Psoas muscle (tissue), 8 donors: ENCODE data around the gene GLB1L3. TPM values are rescaled to one million over a fixed set of nuclear protein-coding genes. Genes with fewer than 3 reads are reported as not detected.

Experiments used
- ATAC-seq, 4 donors: fragments of 200-7000 bp; cut with Tn5 transposase; one replicate each; pipeline ENCODE4 v1.9.1; 2020; ENCODE audit warnings: moderate library complexity in 3 of 4, mild to moderate bottlenecking in 2 of 4
- DNase-seq, 2 donors: peaks; one replicate each; pipeline ENCODE4 v3.0.0-alpha.2; 2020
- H3K27ac ChIP-seq: fragments of 200-600 bp; one replicate; pipeline ENCODE4 v1.8.0; 2022
- H3K27me3 ChIP-seq, 3 donors: fragments of 200-600 bp in 1 of 3; one replicate each; pipeline versions ENCODE4 v1.6.1 to v1.8.0; 2013 to 2022; ENCODE audit warnings: low read length in 2 of 3, mild to moderate bottlenecking in 2 of 3, moderate library complexity in 1 of 3; ENCODE audit not compliant: insufficient read depth in 3 of 3
- H3K36me3 ChIP-seq, 2 donors: fragments of 200-600 bp in 1 of 2; one replicate each; pipeline versions ENCODE4 v1.6.1 to v1.8.0; 2013 to 2022; ENCODE audit warnings: low read depth in 1 of 2, mild to moderate bottlenecking in 1 of 2, moderate library complexity in 1 of 2; ENCODE audit not compliant: insufficient read depth in 1 of 2
- H3K4me1 ChIP-seq: fragments of 200-600 bp; one replicate; pipeline ENCODE4 v1.8.0; 2022
- H3K4me3 ChIP-seq: fragments of 200-600 bp; one replicate; pipeline ENCODE4 v1.8.0; 2022; ENCODE audit warnings: mild to moderate bottlenecking
- H3K9me3 ChIP-seq: fragments of 200-600 bp; one replicate; pipeline ENCODE4 v1.8.0; 2022
- WGBS, 3 donors: extraction: QIAGEN DNeasy Blood & Tissue Kit; methylation state at CpG; one replicate each; pipeline versions ENCODE4 v1.1.6 to v1.1.7; 2013; 5-methylcytosine and 5-hydroxymethylcytosine counted together
- intact Hi-C, 2 donors: fragments of 100-400 bp; cut with DNase I; formaldehyde crosslinking; loops; one replicate each; pipeline versions ENCODE4 v1.11.0 to v1.14.2; 2022
- polyA plus RNA-seq, 3 donors: library from polyadenylated mRNA; stranded (reverse); fragments of 200-250 nt; gene quantifications; one replicate each; pipeline ENCODE4 v1.2.3, GENCODE V29; 2013
- total RNA-seq, 4 donors: library from RNA; stranded (reverse); fragmentation: NEBNext Ultra II Directional in 2 of 4; extraction: Animal tissue kit (Norgen Biotek cat#: 25700) in 2 of 4; gene quantifications; one replicate each; pipeline versions ENCODE4 v1.2.1 to v1.2.4, GENCODE V29; 2021 to 2023
- TF ChIP-seq, protein P1 (sequence below): fragments of 200-600 bp; IDR thresholded peaks from one replicate; pipeline ENCODE4 v1.8.0; 2022; ENCODE audit warnings: antibody characterized with exemption
- donor health status: healthy with polysubstance abuse.
- donor health status: DM: no; HTN: no; CAD: no; lungs with moderate emphysema.
- donor health status: Bipolar disorder and iron deficiency.
- donor health status: healthy.
- donor health status: DM: yes; HTN: yes; CAD: no.
- donor health status: DM: no; HTN: no; CAD: no.
- donor health status: DM: no; HTN: no; CAD: no.
- donor health status: DM: yes; HTN: yes; CAD: no.

Gene GLB1L3
- total and polyA plus RNA-seq, 7 donors: not detected

- Histone ChIP-seq H3K4me3 (no peak overlapping the region), H3K9me3 (no peaks in the 10 kb centered on the region), H3K27ac (no peak overlapping the region), H3K27me3 (no peaks in the 10 kb centered on the region), H3K36me3 (no peaks in the 10 kb centered on the region), H3K4me1 (no peaks in the 10 kb centered on the region)
- WGBS, 3 donors: 61 to 71% (median 66%) methylated on average over 22 of the region's 22 CpGs
- TF ChIP-seq, protein P1, sequence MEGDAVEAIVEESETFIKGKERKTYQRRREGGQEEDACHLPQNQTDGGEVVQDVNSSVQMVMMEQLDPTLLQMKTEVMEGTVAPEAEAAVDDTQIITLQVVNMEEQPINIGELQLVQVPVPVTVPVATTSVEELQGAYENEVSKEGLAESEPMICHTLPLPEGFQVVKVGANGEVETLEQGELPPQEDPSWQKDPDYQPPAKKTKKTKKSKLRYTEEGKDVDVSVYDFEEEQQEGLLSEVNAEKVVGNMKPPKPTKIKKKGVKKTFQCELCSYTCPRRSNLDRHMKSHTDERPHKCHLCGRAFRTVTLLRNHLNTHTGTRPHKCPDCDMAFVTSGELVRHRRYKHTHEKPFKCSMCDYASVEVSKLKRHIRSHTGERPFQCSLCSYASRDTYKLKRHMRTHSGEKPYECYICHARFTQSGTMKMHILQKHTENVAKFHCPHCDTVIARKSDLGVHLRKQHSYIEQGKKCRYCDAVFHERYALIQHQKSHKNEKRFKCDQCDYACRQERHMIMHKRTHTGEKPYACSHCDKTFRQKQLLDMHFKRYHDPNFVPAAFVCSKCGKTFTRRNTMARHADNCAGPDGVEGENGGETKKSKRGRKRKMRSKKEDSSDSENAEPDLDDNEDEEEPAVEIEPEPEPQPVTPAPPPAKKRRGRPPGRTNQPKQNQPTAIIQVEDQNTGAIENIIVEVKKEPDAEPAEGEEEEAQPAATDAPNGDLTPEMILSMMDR: no peak
- ATAC-seq (no peak), DNase-seq (no peak)
- intact Hi-C loops: no loop called here
Observed at GRCh38 chr11:134346101-134346975, 70.2 kb downstream of the GLB1L3 start.

DNA sequence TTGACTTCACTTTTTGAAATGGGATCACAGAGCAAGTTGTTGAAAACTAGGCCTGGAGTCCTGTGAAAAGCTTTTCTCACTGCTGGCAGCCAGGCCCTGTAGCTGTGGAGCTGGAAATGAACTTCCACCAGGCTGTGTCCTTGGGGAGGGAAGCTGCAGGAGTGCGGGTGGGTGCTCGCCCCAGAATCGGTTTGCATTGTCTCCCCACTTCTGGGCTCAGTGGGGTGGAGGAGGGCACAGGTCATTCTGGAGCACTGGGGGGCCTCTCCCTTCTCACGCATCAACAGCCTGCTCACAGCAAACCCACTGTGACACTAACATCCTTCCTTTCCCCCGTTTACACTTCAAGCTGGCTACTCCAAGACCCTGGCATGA is 70.8 kb downstream of the GLB1L3 start:
- WGBS, 3 donors: 77 to 88% (median 85%) methylated on average over 5 of the region's 5 CpGs
- intact Hi-C loops: no loop called here
- no peak for ATAC-seq
- no peaks in the 10 kb centered on the region for H3K4me1 ChIP-seq
- no peak overlapping the region for H3K4me3 ChIP-seq
- H3K36me3 ChIP-seq: no peaks in the 10 kb centered on the region
- no peaks in the 10 kb centered on the region for H3K27me3 ChIP-seq
- H3K9me3 ChIP-seq: peaks cover under 1% of the 10 kb centered on the region
- no peak for DNase-seq
- no peak overlapping the region for H3K27ac ChIP-seq
- TF ChIP-seq, protein P1: no peak

- TF ChIP-seq, protein P1: no peak
- no peaks in the 10 kb centered on the region for H3K36me3 ChIP-seq
- DNase-seq (no peak), ATAC-seq (no peak)
- intact Hi-C loops: no loop called here
- H3K4me1 ChIP-seq: no peaks in the 10 kb centered on the region
- 81 to 85% (median 85%) methylated on average over 10 of the region's 10 CpGs for WGBS, 3 donors
- no peaks in the 10 kb centered on the region for H3K27me3 ChIP-seq
- H3K27ac ChIP-seq: no peak overlapping the region
- peaks cover 3% of the 10 kb centered on the region for H3K9me3 ChIP-seq
- no peak overlapping the region for H3K4me3 ChIP-seq
Observed at GRCh38 chr11:134347441-134347840, 71.3 kb downstream of the GLB1L3 start.

DNA sequence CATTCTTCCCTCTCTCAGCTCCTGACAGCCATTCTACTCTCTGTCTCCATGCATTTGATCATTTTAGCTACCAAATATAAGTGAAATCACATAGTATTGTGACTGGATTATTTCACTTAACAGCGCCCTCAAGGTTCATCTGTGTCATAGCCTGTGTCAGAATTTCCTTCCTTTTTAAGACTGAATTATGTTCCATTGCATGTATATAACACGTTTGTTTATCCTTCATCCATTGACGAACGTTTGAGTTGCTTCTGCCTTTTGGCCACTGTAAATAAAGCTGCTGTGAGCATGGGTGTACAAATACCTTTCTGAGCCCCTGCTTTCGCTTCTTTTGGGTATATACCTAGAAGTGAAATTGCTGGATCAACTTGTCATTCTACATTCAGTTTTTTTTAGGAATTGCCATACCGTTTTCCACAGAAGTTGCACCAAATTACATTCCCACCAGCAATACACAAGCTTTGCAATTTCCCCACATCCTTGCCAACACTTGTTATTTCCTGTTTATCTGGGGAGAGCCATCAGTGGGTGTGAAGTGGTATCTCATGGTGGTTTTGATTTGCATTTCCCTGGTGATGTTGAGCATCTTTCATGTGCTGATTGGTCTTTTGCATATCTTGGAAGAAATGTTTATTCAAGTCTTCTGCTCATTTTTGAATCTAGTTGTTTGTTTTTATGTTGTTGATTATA is 73.1 kb downstream of the GLB1L3 start:
- no peak overlapping the region for H3K4me3 ChIP-seq
- intact Hi-C loops: no loop called here
- DNase-seq (no peak), ATAC-seq (no peak)
- H3K4me1 ChIP-seq: no peaks in the 10 kb centered on the region
- H3K27ac ChIP-seq: no peak overlapping the region
- TF ChIP-seq, protein P1: no peak
- H3K9me3 ChIP-seq: peaks cover 3% of the 10 kb centered on the region
- 66 to 74% (median 67%) methylated on average over 6 of the region's 6 CpGs for WGBS, 3 donors
- H3K27me3 ChIP-seq: no peaks in the 10 kb centered on the region
- H3K36me3 ChIP-seq: no peaks in the 10 kb centered on the region
